Measurements from ENCODE around the gene AGPAT2.

DNA sequence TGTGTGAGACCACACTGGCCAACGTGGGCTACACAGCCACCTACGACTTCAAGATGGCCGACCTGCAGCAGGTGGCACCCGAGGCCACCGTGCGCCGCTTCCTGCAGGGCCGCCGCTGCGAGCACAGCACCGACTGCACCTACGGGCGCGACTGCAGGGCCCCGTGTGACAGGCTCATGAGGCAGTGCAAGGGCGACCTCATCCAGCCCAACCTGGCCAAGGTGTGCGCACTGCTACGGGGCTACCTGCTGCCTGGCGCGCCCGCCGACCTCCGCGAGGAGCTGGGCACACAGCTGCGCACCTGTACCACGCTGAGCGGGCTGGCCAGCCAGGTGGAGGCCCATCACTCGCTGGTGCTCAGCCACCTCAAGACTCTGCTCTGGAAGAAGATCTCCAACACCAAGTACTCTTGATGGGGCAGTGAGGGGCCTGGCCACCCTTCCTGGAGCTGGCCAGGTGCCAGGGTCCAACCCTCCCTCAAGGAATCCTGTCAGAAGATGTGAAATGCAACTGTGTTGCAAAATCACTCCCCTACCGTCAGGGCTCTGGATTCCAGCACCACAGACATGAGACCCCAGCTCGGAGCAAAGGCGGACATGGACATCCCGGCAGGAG, 36.2 kb upstream of the AGPAT2 start:
- TF ChIP-seq, protein P1, sequence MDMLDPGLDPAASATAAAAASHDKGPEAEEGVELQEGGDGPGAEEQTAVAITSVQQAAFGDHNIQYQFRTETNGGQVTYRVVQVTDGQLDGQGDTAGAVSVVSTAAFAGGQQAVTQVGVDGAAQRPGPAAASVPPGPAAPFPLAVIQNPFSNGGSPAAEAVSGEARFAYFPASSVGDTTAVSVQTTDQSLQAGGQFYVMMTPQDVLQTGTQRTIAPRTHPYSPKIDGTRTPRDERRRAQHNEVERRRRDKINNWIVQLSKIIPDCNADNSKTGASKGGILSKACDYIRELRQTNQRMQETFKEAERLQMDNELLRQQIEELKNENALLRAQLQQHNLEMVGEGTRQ (CRISPR knock-in tag; IDR thresholded peaks at IDR 0.05), result no peak
- TF ChIP-seq, protein P2, sequence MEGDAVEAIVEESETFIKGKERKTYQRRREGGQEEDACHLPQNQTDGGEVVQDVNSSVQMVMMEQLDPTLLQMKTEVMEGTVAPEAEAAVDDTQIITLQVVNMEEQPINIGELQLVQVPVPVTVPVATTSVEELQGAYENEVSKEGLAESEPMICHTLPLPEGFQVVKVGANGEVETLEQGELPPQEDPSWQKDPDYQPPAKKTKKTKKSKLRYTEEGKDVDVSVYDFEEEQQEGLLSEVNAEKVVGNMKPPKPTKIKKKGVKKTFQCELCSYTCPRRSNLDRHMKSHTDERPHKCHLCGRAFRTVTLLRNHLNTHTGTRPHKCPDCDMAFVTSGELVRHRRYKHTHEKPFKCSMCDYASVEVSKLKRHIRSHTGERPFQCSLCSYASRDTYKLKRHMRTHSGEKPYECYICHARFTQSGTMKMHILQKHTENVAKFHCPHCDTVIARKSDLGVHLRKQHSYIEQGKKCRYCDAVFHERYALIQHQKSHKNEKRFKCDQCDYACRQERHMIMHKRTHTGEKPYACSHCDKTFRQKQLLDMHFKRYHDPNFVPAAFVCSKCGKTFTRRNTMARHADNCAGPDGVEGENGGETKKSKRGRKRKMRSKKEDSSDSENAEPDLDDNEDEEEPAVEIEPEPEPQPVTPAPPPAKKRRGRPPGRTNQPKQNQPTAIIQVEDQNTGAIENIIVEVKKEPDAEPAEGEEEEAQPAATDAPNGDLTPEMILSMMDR (IDR thresholded peaks at IDR 0.05), result no peak
- TF ChIP-seq, protein P3, sequence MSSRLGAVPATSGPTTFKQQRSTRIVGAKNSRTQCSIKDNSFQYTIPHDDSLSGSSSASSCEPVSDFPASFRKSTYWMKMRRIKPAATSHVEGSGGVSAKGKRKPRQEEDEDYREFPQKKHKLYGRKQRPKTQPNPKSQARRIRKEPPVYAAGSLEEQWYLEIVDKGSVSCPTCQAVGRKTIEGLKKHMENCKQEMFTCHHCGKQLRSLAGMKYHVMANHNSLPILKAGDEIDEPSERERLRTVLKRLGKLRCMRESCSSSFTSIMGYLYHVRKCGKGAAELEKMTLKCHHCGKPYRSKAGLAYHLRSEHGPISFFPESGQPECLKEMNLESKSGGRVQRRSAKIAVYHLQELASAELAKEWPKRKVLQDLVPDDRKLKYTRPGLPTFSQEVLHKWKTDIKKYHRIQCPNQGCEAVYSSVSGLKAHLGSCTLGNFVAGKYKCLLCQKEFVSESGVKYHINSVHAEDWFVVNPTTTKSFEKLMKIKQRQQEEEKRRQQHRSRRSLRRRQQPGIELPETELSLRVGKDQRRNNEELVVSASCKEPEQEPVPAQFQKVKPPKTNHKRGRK (CRISPR knock-in tag; IDR thresholded peaks at IDR 0.05; ENCODE audit: borderline replicate concordance), result no peak
- TF ChIP-seq ETV6 (CRISPR knock-in tag; IDR thresholded peaks at IDR 0.05), result no peak; the same call in 1 of the 2 replicates
- TF ChIP-seq, protein P4, sequence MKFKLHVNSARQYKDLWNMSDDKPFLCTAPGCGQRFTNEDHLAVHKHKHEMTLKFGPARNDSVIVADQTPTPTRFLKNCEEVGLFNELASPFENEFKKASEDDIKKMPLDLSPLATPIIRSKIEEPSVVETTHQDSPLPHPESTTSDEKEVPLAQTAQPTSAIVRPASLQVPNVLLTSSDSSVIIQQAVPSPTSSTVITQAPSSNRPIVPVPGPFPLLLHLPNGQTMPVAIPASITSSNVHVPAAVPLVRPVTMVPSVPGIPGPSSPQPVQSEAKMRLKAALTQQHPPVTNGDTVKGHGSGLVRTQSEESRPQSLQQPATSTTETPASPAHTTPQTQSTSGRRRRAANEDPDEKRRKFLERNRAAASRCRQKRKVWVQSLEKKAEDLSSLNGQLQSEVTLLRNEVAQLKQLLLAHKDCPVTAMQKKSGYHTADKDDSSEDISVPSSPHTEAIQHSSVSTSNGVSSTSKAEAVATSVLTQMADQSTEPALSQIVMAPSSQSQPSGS (CRISPR knock-in tag; IDR thresholded peaks at IDR 0.05; ENCODE audit: borderline replicate concordance, low read depth), result no peak
- TF ChIP-seq, protein P5, sequence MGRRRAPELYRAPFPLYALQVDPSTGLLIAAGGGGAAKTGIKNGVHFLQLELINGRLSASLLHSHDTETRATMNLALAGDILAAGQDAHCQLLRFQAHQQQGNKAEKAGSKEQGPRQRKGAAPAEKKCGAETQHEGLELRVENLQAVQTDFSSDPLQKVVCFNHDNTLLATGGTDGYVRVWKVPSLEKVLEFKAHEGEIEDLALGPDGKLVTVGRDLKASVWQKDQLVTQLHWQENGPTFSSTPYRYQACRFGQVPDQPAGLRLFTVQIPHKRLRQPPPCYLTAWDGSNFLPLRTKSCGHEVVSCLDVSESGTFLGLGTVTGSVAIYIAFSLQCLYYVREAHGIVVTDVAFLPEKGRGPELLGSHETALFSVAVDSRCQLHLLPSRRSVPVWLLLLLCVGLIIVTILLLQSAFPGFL (CRISPR knock-in tag; IDR thresholded peaks at IDR 0.05; ENCODE audit: borderline replicate concordance), result no peak
- TF ChIP-seq CBFB (CRISPR knock-in tag; IDR thresholded peaks at IDR 0.05; ENCODE audit: low read depth), result no peak

All from WTC11 (cell line).